Transverse colon (tissue), 4 donors: ENCODE measurements around the gene PCGF2.

Source experiments
- CTCF ChIP-seq, 5 experiments: fragments of 200-600 bp in 3 of 5; fragments of 450-650 bp in 2 of 5; sonication (generic) in 3 of 5; IDR thresholded peaks; 1 replicate in 2 of 5; 2 replicates in 3 of 5; pipeline ENCODE4 v1.5.1; 2016 to 2017; ENCODE audit warnings: antibody characterized with exemption in 5 of 5, inconsistent platforms in 3 of 5, mild to moderate bottlenecking in 2 of 5, moderate library complexity in 1 of 5
- POLR2A ChIP-seq: fragments of 450-650 bp; IDR thresholded peaks from one replicate; pipeline ENCODE4 v1.6.1; 2016; ENCODE audit warnings: antibody characterized with exemption, mild to moderate bottlenecking, moderate library complexity
- POLR2AphosphoS5 ChIP-seq, 3 donors: sonication (generic); formaldehyde crosslinking; IDR thresholded peaks; one replicate each; pipeline ENCODE4 v1.6.1; 2016; ENCODE audit warnings: antibody characterized with exemption in 3 of 3

- no peak for TF ChIP-seq CTCF (IDR thresholded peaks at IDR 0.05)
- no peak for TF ChIP-seq POLR2A
- no peak for TF ChIP-seq POLR2AphosphoS5 (IDR thresholded peaks at IDR 0.05)
Measured at GRCh38 chr17:38721802-38722201, 26.3 kb downstream of the PCGF2 start.
